Activated effector memory CD4-positive, alpha-beta T cell treated with anti-CD3 and anti-CD28 coated beads, Interleukin-2, amount 50 U/mL, for 16 hours (primary cell): ENCODE data around the gene TIAM1.
"Not testable (repeated sequence)": the region's sequence is repeated elsewhere in the genome, so short reads cannot be mapped to it uniquely, and the experiment has no call there.

Source experiments
- DNase-seq: peaks from one replicate; pipeline ENCODE4 v3.0.0-alpha.2; 2020

TIAM1 gene

GRCh38 chr21:31243611-31244010 is 100.5 kb downstream of the TIAM1 start:
- no peak for DNase-seq

GRCh38 chr21:31236528-31236927 is 107.5 kb downstream of the TIAM1 start:
- no peak for DNase-seq

- DNase-seq, result no peak
These were observed 108.2 kb downstream of the TIAM1 start for GRCh38 chr21:31235671-31236450.

GRCh38 chr21:31234936-31235335 is 109.1 kb downstream of the TIAM1 start:
- no peak for DNase-seq

- no peak for DNase-seq
These were observed 110.3 kb downstream of the TIAM1 start for GRCh38 chr21:31233711-31234110.

GRCh38 chr21:31232344-31232743 is 111.7 kb downstream of the TIAM1 start:
- no peak for DNase-seq

- no peak for DNase-seq
These were observed 113.1 kb downstream of the TIAM1 start for GRCh38 chr21:31230937-31231336.

GRCh38 chr21:31228723-31229122 is 115.3 kb downstream of the TIAM1 start:
- DNase-seq, result not testable (repeated sequence)

- DNase-seq, result no peak
These were observed 118.3 kb downstream of the TIAM1 start for GRCh38 chr21:31225713-31226112.

GRCh38 chr21:31222142-31222541 is 121.9 kb downstream of the TIAM1 start:
- no peak for DNase-seq

- DNase-seq, result no peak
These were observed 123.0 kb downstream of the TIAM1 start for GRCh38 chr21:31221043-31221442.

- DNase-seq, result no peak
These were observed 123.5 kb downstream of the TIAM1 start for GRCh38 chr21:31220575-31220974.

- no peak for DNase-seq
These were observed 125.0 kb downstream of the TIAM1 start for GRCh38 chr21:31218830-31219608.

- no peak for DNase-seq
These were observed 127.9 kb downstream of the TIAM1 start for GRCh38 chr21:31216206-31216605.

GRCh38 chr21:31213787-31214186 is 130.3 kb downstream of the TIAM1 start:
- DNase-seq, result no peak

- no peak for DNase-seq
These were observed 132.2 kb downstream of the TIAM1 start for GRCh38 chr21:31211836-31212235.

- DNase-seq, result no peak
These were observed 138.6 kb downstream of the TIAM1 start for GRCh38 chr21:31205412-31205811.

- DNase-seq, result no peak
These were observed 139.3 kb downstream of the TIAM1 start for GRCh38 chr21:31204801-31205200.

GRCh38 chr21:31203431-31204054 is 140.5 kb downstream of the TIAM1 start:
- no peak for DNase-seq

- DNase-seq, result no peak
These were observed 142.5 kb downstream of the TIAM1 start for GRCh38 chr21:31201548-31201947.

GRCh38 chr21:31201144-31201543 is 142.9 kb downstream of the TIAM1 start:
- DNase-seq, result no peak

GRCh38 chr21:31198575-31198974 is 145.5 kb downstream of the TIAM1 start:
- no peak for DNase-seq

- DNase-seq, result no peak
These were observed 147.3 kb downstream of the TIAM1 start for GRCh38 chr21:31196724-31197123.
